ENCODE data around the gene ADAMTS18. TPM values are rescaled to one million over a fixed set of nuclear protein-coding genes. Genes with fewer than 3 reads are reported as not detected.

The ADAMTS18 gene
- total and polyA plus RNA-seq, 2 of the 8 experiments (the other 6 are each of a cell fraction or from before 2014, with no cell fraction given): 0.05 to 0.19 TPM

DNA sequence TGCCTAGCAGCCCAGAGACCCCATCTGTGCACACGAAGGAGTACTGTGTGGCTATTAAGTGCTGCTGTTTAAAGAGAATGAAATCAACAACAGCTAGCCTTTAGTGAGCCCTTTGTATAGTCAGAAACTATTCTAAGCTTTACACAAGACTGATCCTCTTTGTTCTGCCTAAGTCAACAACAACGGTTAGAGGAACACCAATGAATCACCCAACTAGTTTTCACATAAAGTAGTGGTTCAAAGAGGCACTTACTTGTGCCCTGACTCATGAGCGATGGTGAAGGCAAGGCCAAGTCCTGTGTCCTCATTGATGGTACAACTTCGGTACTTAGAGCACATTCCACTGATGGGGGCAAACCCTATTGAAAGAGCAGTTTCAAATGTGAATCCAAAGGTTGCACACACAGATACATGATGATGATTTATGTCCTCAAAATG lies 75.8 kb downstream of the ADAMTS18 start:
- 80% methylated on average over 4 of the region's 4 CpGs; no CpG with 5 or more reads in 1 of the 2 experiments for WGBS, 2 experiments (ENCODE audit: extremely low coverage in 1 of 2, insufficient coverage in 1 of 2, insufficient read length in 1 of 2, insufficient replicate concordance in 2 of 2, low coverage in 1 of 2, low lambda C conversion rate in 2 of 2, missing lambda C conversion rate in 1 of 2)
- ChIA-PET CTCF (ENCODE audit: partially characterized antibody) (no interaction called here), POLR2A (ENCODE audit: partially characterized antibody) (no interaction called here)

More for the DNA sequence above, 75.8 kb downstream of the ADAMTS18 start:
- Histone ChIP-seq H3K18ac (ENCODE audit: extremely low read depth, low read length) (no peak overlapping the region), H3K14ac (ENCODE audit: insufficient read length) (no peak overlapping the region), H3K27ac (ENCODE audit: low read depth, low read length) (no peak overlapping the region), H3K4ac (replicated peaks; ENCODE audit: insufficient read length, low read depth, low read length) (no peak overlapping the region), H4K91ac (replicated peaks; ENCODE audit: insufficient read length, low read length) (no peak overlapping the region), H3K79me2 (ENCODE audit: control insufficient read depth in 1 of 2, insufficient read depth in 2 of 2, low read length in 2 of 2) (no peaks in the 10 kb centered on the region), H3K4me1 (replicated peaks in 1 of 4; ENCODE audit: control insufficient read depth in 3 of 4, insufficient read depth in 4 of 4, low read length in 3 of 4) (no peaks in the 10 kb centered on the region; a peak in 1 of 7 replicates), H3K4me3 (ENCODE audit: extremely low read depth in 1 of 4, insufficient read depth in 2 of 4, low read depth in 3 of 4, low read length in 4 of 4) (no peak overlapping the region), H4K5ac (ENCODE audit: insufficient read length, low read depth, low read length) (no peak overlapping the region), H3K4me2 (ENCODE audit: insufficient read depth in 1 of 2, low read depth in 2 of 2, low read length in 2 of 2) (no peak overlapping the region), H3K27me3 (replicated peaks in 1 of 4; ENCODE audit: control insufficient read depth in 3 of 4, extremely low read depth in 1 of 4, insufficient read depth in 3 of 4, low read length in 3 of 4) (no peaks in the 10 kb centered on the region), H3K79me1 (ENCODE audit: low read depth, low read length) (no peaks in the 10 kb centered on the region), H2AK5ac (ENCODE audit: low read depth, low read length) (no peak overlapping the region), H4K20me1 (replicated peaks in 1 of 2; ENCODE audit: control insufficient read depth in 1 of 2, insufficient read depth in 2 of 2, low read length in 2 of 2) (no peaks in the 10 kb centered on the region), H2BK12ac (ENCODE audit: low read depth, low read length) (no peak overlapping the region), H2BK20ac (ENCODE audit: low read length) (no peak overlapping the region), H3K9me3 (ENCODE audit: insufficient read depth in 2 of 2, low read depth in 1 of 2, low read length in 1 of 2) (no peaks in the 10 kb centered on the region), H3K36me3 (ENCODE audit: control insufficient read depth in 2 of 4, insufficient read depth in 4 of 4, low read length in 3 of 4) (no peaks in the 10 kb centered on the region), H3K9ac (replicated peaks in 1 of 4; ENCODE audit: extremely low read depth in 1 of 4, low read depth in 3 of 4, low read length in 3 of 4) (no peak overlapping the region), H3K23ac (ENCODE audit: insufficient read length) (no peak overlapping the region), H2BK5ac (ENCODE audit: low read depth, low read length) (no peak overlapping the region), H2AFZ (ENCODE audit: low read length) (0 out of 2 replicates have a peak overlapping the region, but pooled peaks have one; percentile 28), H3K56ac (replicated peaks; ENCODE audit: insufficient read length, low read depth, low read length) (no peak overlapping the region), H4K8ac (ENCODE audit: extremely low read depth, insufficient read depth, low read length) (no peak overlapping the region), H2BK120ac (replicated peaks; ENCODE audit: low read depth, low read length) (no peak overlapping the region), H2BK15ac (ENCODE audit: low read length) (no peak overlapping the region), H3K23me2 (ENCODE audit: low read depth, low read length) (no peaks in the 10 kb centered on the region)
- FAIRE-seq (no peak), DNase-seq (ENCODE audit: low read depth in 1 of 2, low spot score in 2 of 2) (no peak)
- no peak for TF ChIP-seq HDAC2 (IDR thresholded peaks at IDR 0.05; ENCODE audit: borderline replicate concordance in 1 of 2, low read depth in 2 of 2, low read length in 2 of 2)
- no peak for TF ChIP-seq RFX5 (IDR thresholded peaks at IDR 0.05; ENCODE audit: borderline replicate concordance, low read depth, low read length)
- no peak for TF ChIP-seq BACH1 (IDR thresholded peaks at IDR 0.05; ENCODE audit: low read length)
- no peak for TF ChIP-seq MAFK (IDR thresholded peaks at IDR 0.05; ENCODE audit: low read depth, low read length)
- TF ChIP-seq CBX8 (IDR thresholded peaks at IDR 0.05; ENCODE audit: borderline replicate concordance, low read depth, low read length): no peak
- TF ChIP-seq CHD1 (IDR thresholded peaks at IDR 0.05; ENCODE audit: low read depth, low read length): no peak
- no peak for TF ChIP-seq YY1 (IDR thresholded peaks at IDR 0.05; ENCODE audit: low read depth, low read length)
- no peak for TF ChIP-seq SRF (IDR thresholded peaks at IDR 0.05; ENCODE audit: low read depth, low read length)
- TF ChIP-seq EGR1 (IDR thresholded peaks at IDR 0.05; ENCODE audit: borderline replicate concordance, low read depth, low read length): no peak
- TF ChIP-seq KDM4A (IDR thresholded peaks at IDR 0.05; ENCODE audit: low read depth, low read length, severe bottlenecking): no peak
- no peak for TF ChIP-seq RNF2 (IDR thresholded peaks at IDR 0.05; ENCODE audit: borderline replicate concordance, low read depth, low read length, missing control alignments, poor library complexity, severe bottlenecking)
- TF ChIP-seq, protein P1, sequence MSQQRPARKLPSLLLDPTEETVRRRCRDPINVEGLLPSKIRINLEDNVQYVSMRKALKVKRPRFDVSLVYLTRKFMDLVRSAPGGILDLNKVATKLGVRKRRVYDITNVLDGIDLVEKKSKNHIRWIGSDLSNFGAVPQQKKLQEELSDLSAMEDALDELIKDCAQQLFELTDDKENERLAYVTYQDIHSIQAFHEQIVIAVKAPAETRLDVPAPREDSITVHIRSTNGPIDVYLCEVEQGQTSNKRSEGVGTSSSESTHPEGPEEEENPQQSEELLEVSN (IDR thresholded peaks at IDR 0.05): no peak
- TF ChIP-seq TEAD4 (IDR thresholded peaks at IDR 0.05; ENCODE audit: low read depth, low read length): no peak
- no peak for TF ChIP-seq ZNF274 (IDR thresholded peaks at IDR 0.05; ENCODE audit: borderline replicate concordance, extremely low read depth, low read length)

Data from H1 (cell line).